HTERT RPE-1 (cell line): ENCODE data around the gene CLEC16A.

Experiments used
- in situ Hi-C: fragments of 300-500 bp; cut with MboI; formaldehyde crosslinking; loops from 4 replicates; pipeline ENCODE4 v1.14.3; 2020; ENCODE audit warnings: low sequenced_read_pairs

The CLEC16A gene, protein sequence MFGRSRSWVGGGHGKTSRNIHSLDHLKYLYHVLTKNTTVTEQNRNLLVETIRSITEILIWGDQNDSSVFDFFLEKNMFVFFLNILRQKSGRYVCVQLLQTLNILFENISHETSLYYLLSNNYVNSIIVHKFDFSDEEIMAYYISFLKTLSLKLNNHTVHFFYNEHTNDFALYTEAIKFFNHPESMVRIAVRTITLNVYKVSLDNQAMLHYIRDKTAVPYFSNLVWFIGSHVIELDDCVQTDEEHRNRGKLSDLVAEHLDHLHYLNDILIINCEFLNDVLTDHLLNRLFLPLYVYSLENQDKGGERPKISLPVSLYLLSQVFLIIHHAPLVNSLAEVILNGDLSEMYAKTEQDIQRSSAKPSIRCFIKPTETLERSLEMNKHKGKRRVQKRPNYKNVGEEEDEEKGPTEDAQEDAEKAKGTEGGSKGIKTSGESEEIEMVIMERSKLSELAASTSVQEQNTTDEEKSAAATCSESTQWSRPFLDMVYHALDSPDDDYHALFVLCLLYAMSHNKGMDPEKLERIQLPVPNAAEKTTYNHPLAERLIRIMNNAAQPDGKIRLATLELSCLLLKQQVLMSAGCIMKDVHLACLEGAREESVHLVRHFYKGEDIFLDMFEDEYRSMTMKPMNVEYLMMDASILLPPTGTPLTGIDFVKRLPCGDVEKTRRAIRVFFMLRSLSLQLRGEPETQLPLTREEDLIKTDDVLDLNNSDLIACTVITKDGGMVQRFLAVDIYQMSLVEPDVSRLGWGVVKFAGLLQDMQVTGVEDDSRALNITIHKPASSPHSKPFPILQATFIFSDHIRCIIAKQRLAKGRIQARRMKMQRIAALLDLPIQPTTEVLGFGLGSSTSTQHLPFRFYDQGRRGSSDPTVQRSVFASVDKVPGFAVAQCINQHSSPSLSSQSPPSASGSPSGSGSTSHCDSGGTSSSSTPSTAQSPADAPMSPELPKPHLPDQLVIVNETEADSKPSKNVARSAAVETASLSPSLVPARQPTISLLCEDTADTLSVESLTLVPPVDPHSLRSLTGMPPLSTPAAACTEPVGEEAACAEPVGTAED

GRCh38 chr16:10944249-10945064, at the start of gene CLEC16A:
CLEC16A (plus strand) TSS chr16:10944564; CDS start chr16:10944718, 154 bp downstream.
- in situ Hi-C loops, result no loop called here

- in situ Hi-C loops, result no loop called here
These were observed 49.1 kb upstream of the CLEC16A start for GRCh38 chr16:10895053-10895946.

GRCh38 chr16:10896165-10896564, 48.2 kb upstream of the CLEC16A start:
- in situ Hi-C loops, result no loop called here

DNA sequence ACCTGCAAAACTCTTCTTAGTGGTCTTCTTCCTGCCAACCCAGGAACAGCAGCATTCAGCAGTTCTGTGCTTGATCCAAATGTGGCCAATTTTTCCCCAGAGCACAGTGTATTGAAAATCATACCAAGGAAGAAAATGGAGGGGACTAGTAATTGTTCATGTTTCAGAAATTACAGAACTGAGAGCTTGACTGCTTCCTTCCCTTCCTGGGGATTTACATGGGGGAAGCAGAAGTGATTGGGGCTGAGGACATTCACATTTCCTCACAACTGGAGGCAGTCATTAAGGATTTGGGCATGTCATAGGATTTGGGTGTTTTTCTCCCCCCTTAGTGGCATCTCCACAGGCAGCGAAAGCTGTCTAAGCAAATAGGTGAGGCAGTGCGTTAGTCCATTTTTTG, 47.6 kb upstream of the CLEC16A start:
- in situ Hi-C loops, result no loop called here

DNA sequence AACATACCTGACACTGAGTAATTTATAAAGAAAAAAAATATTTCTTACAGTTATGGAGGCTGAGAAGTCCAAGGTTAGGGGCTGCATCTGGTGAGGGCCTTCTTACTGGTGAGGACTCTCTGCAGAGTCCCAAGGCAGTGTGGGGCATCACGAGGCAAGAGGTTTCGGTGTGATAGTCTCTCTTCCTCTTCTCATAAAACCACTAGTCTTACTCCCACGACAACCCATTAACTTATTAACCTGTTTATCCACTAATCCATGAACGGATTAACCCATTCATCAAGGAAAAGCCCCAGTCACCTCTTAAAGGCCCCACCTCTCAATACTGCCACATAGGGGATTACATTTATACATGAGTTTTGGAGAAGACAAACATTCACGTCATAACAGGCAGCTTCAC, 47.2 kb upstream of the CLEC16A start:
- in situ Hi-C loops, result no loop called here

- in situ Hi-C loops, result no loop called here
These were observed 41.4 kb upstream of the CLEC16A start for GRCh38 chr16:10902999-10903398.

DNA sequence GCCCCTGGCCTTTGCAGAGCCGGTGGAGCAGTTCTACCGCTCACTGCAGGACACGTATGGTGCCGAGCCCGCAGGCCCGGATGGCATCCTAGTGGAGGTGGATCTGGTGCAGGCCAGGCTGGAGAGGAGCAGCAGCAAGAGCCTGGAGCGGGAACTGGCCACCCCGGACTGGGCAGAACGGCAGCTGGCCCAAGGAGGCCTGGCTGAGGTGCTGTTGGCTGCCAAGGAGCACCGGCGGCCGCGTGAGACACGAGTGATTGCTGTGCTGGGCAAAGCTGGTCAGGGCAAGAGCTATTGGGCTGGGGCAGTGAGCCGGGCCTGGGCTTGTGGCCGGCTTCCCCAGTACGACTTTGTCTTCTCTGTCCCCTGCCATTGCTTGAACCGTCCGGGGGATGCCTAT, 37.9 kb upstream of the CLEC16A start:
- in situ Hi-C loops, result no loop called here

DNA sequence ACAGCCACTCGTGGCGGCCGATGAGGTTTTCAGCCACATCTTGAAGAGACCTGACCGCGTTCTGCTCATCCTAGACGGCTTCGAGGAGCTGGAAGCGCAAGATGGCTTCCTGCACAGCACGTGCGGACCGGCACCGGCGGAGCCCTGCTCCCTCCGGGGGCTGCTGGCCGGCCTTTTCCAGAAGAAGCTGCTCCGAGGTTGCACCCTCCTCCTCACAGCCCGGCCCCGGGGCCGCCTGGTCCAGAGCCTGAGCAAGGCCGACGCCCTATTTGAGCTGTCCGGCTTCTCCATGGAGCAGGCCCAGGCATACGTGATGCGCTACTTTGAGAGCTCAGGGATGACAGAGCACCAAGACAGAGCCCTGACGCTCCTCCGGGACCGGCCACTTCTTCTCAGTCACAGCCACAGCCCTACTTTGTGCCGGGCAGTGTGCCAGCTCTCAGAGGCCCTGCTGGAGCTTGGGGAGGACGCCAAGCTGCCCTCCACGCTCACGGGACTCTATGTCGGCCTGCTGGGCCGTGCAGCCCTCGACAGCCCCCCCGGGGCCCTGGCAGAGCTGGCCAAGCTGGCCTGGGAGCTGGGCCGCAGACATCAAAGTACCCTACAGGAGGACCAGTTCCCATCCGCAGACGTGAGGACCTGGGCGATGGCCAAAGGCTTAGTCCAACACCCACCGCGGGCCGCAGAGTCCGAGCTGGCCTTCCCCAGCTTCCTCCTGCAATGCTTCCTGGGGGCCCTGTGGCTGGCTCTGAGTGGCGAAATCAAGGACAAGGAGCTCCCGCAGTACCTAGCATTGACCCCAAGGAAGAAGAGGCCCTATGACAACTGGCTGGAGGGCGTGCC, 37.2 kb upstream of the CLEC16A start:
- in situ Hi-C loops, result no loop called here

GRCh38 chr16:10907757-10908045, 36.7 kb upstream of the CLEC16A start:
- in situ Hi-C loops, result no loop called here

DNA sequence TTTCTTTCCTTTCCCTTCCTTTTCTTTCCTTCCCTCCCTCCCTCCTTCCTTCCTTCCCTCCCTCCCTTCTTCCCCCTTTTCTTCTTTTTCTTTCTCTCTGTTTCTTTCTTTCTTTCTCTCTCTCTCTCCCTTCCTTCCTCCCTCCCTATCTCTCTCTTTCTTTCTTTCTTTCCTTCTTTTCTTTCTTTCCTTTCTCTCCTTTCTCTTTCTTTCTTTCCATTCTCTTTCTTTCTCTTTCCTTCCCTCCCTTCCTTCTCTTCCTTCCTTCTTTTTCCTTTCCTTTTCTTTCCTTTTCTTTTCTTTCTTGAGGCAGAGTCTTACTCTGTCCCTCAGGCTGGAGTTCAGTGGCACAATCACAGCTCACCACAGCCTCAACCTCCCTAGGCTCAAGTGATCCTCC, 33.1 kb upstream of the CLEC16A start:
- in situ Hi-C loops, result no loop called here

- in situ Hi-C loops, result no loop called here
These were observed 27.8 kb upstream of the CLEC16A start for GRCh38 chr16:10916534-10916933.

DNA sequence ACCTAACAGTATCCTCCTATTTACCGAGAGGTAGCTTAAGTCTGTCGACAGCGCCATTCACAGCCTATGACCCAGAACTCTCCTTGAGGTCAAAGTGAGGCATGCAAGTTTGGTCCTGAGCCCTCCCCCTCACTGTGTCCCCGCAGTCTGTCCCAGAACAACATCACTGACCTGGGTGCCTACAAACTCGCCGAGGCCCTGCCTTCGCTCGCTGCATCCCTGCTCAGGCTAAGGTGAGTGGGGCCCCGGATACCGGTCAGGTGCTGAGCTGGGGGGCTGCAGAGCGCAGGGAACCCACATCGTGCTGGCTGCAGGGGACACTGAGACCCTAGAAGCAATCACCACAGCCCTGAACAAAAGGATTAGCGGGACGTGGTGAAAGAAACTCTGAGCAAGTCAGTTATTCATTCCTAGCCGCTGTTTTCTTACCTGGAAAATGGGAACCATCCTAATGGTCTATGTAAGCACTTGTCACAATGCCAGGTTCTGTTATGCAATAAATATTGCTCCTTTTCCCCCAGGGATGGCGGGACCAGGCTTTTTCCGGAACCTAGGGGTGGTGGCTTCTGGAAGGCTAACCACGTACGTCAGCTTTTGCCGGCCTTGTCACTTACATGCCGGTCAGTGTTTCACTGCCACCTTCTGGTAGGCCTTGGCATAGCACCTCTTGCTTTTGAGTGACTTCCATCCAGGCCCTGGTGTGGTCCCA, 25.9 kb upstream of the CLEC16A start:
- in situ Hi-C loops, result no loop called here

DNA sequence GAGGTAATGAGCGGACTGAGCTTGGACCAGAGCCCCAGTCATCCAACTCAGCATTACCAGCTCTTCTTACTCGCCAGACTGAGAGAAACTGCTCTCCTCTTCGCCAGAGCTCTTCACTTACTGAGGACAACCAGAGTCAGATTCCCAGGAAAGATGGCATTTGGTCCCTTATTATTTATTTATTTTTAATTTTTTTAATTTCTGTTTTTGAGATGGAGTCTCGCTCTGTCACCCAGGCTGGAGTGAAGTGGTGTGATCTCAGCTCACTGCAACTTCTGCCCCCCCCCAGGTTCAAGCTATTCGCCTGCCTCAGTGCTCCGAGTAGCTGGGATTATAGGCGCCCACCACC, 25.4 kb upstream of the CLEC16A start:
- in situ Hi-C loops, result no loop called here

DNA sequence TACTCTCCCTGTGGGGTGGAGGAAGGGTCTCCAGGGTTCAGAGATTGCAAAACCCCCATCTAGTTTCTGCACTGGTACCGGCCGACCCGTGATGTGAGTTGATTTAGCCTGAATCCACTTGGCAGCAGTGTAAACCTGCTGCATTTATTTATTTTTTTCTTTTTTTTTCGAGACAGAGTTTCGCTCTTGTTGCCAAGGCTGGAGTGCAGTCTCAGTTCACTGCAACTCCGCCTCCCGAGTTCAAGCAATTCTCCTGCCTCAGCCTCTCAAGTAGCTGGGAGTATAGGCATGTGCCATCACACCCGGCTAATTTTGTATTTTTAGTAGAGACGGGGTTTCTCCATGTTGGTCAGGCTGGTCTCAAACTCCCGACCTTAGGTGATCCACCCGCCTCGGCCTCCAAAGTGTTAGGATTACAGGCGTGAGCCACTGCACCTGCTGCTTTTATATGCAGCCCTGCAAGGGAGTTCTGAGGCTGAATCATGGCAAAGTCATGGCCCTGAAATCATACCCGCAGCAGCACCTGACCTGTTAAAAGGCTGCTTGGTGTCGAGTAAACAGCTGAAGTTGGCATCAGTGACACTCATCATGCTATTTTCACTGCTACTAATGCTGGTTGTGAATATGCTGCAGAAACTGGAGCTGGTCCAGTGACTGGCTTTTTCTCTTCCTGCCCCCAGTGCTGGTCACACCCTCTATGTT, 23.5 kb upstream of the CLEC16A start:
- in situ Hi-C loops, result no loop called here

DNA sequence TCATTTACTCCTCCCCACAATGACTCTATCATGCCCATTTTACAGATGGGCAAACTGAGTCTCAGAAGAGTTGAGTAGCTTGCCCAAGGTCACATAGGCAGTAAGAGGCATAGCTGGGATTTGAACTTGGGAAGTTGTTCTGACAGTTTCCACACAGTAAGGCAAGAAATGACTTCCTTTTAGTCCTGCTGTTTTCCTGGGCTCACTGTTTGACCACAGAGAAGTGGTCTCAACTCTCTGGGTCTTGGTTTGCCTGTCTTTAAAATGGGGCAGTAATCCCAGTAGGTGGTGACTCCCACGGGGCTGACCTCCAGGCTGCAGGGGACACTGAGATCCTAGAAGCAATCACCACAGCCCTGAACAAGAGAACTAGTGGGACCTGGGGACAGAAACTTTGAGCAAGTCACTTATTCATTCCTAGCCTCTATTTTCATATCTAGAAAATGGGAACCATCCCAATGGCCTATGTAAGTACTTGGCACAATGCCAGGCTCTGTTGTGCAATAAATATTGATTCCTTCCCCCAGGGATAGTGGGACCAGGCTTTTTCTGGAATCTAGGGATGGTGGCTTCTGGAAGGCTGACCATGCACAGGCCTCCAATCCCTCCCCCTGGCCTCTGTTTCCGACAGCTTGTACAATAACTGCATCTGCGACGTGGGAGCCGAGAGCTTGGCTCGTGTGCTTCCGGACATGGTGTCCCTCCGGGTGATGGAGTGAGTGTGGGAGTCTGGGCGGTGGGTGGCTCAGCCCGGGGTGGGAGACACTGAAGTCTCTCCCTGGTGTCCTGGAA, 22.6 kb upstream of the CLEC16A start:
- in situ Hi-C loops, result no loop called here

- in situ Hi-C loops, result no loop called here
These were observed 21.8 kb upstream of the CLEC16A start for GRCh38 chr16:10922328-10923145.
